GDM1 (cell line): Measurements from ENCODE around the gene TMEM59L.

Experiments
- DNase-seq: peaks from one replicate; lab custom pipeline; 2025; lab: John Stamatoyannopoulos, UW

The TMEM59L gene

DNA sequence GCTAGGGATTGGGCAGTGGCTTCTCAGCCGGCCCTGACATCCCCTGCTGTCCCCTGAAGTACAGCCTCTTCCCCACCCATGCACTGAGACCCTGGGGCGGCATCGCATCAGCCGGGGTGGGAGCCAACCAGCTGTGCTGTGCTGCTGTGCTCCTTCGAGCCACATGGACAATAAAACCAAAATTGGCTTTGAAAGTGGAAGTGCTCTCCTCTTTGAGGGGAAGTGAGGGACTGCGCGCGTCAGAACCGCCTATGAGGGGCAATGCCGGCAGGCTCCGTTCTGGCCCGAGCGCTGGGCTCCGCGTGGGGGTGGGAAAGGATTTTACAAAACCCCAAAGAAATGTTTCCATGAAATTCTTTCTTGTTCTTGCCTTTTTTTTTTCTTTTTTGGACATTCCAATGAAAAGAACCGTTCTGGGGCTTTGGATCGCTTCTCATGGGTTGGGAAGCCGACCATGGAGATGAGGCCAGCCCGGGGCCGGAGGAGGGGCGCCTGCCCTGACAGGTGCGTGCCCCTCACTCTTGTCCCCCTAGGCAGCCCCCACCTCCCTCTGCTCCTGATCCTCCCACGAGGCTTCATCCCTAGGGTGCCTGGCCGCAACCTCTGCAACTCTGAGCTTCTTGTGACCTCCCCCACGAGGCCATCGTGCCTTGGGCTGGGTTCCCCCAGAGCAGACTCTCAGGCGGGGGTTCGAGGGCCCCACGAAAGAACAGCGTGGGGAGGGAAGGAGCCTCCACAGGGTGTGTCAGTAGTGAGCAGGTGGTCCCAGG, 46.8 kb downstream of the TMEM59L start:
- peak; percentile 20 for DNase-seq

DNA sequence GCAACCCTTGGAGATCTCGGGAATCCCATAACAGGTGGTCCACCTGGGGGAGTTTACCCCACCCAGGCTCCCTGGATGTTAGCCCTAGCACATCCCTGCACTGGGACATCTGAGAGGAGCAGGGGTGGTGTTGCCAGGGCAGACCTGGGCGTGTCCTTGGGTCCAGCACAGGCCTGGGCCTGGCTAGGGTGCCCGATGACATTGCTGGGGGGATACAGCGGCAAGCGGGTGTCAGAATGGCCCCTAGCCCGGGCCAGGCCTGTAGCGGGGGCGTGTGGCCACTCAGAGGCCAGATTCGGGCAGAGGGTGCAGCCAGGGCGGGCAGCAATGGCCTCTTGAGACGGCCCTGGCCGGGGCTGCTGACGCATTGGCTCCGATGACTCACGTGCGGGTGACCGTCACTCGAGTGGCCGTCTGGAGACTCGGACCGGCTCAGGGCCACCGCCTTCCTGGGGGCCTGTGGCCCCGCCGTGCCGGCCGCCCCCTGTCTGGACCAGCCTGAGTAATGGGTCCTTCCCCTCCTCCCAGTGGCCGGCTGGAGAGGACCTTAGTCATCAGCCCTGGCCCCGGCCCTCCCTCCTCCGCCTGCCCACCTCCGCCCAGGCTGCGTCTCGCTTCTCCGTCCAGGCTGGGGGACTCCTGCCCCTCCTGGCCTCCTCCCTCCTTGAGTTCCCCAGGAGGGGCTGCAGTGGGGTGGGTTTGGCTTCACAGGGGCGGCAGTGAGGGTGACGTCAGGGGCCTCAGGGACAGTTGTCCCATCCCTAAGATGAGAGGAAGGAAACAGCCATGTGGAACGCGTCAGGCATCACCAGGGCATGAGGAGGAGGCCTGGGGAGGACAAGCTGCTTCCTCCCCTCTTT, 47.6 kb downstream of the TMEM59L start:
- no peak for DNase-seq

DNA sequence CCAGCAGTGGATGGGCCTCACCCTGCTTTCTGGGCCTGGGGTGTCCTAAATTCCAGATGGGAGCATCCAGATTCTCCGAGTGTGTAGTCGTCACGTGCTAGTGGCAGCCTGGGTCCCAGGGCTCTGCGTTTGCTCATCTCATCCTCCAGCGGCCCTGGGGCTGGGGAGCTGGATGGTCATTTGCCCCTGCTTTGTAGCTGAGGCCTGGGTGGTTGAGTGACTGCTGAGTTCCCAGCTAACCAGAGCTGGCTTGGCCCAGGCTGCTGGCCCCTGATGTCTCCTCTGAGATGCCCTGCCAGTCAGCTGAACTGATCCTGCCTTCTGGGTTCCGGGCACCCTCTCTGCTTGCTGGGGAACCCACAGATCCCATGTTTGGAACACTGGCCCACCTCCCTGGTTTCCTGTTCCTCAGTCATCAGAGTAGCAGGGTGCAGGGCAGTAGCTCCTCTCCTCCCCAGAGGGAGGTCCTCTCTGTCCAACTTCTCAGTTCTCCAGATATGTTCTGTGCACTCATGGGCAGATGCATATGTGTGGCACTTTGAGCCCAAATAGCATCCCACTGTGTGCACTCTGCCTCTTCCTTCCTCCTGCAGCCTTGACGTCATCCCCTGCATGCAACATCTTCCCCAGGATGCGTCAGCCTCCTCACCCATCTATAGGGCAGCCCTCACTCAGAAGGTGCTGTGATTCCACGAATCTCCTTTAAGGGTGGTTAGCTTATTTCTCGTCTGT, 48.4 kb downstream of the TMEM59L start:
- DNase-seq, result no peak

DNA sequence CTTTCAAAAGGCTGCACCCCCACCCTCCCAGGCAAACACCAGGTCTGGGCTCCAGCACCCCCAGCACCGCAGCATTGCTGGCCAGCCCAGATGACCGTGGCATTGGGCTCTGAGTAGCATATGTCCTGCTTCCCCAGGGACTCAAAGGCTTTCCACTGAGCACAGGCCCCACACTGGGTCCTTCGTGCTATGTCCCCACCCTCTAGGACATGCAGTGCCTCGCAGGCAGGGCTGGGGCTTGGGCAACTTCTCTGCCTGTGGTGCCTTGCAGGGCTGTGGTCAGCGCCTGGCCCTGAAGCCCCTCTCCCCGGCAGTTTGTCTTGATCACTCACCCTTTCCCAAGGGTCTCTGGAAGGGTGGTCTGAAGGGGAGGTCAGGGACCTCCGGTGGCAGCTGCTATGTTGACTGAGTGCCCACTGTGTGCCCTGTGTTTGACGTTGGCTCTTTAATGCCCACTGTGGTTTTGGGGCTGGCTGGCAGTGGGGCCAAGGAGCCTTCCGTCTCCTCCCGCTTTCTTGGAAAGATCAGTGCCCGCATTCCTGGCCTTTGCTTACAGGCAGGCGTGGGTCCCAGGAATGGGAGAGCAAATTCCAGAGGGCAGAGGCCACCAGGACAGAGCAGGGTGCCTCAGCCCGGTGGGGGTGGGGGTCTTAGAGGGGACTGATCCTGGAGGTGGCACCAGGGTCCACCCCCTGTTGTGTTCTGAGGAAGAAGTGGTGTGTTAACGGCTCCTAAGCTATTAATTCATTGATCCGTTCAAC, 50.5 kb downstream of the TMEM59L start:
- DNase-seq, result no peak

- DNase-seq, result no peak
Measured at GRCh38 chr19:18663940-18664530, 51.4 kb downstream of the TMEM59L start.

DNA sequence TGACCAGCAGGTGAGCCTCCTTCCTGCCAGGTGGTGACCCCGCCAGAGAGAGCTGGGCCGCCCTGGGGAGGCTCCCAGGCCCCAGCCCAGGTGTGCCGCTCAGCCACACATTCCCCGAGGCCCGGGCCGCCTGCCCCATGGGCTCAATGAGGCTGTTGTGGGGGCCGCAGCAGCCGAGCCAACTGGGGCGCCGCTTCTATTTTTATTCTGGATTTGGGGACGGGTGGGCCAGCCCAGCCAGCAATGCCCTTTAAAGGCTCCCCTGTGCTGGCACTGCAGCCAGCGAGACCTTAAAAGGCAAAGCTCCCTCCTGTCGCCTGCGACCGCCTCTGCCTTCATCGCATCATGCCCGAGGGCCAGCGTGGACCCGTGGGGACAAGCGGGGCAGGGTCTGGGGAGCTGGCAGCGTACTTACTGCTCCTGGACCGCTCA, 53.1 kb downstream of the TMEM59L start:
- no peak for DNase-seq

DNA sequence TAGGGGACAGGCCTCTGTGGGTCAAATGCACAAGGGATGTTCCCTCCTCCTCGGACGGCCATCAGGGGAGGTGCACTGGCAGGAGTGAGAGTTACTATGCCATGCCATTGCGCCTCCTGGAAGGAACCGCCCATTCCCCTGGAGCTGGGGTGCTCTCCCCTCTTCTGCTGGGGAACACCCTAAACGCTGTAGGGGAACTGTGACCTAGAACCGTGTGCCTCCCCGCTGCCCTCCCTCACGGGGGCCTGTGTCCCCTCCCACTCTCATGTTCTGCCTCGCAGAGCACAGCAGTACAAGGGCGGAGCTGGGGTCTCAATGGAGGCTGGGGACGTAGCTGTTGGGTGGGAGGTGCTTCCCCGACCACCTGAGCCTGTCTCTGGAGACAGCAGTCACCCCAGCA, 53.6 kb downstream of the TMEM59L start:
- DNase-seq, result no peak

DNA sequence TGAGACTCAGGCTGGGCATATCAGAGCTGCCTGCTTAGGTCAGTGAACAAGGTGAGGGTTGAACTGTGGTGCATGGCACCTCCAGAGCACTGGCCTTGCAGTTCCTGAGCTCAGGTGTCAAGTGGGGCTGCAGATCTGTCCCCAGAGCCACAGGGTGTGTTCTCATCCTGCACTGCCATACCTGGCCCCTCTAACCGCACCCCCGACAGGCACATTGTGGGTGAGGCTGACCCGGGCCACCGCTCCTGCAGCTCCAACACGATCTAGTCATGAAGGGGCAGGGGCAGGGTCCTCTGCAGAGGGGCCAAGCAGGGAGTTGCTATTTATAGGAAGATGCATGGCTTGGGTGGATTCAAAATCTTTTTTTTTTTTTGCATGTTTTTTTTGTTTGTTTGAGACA, 54.1 kb downstream of the TMEM59L start:
- no peak for DNase-seq

DNA sequence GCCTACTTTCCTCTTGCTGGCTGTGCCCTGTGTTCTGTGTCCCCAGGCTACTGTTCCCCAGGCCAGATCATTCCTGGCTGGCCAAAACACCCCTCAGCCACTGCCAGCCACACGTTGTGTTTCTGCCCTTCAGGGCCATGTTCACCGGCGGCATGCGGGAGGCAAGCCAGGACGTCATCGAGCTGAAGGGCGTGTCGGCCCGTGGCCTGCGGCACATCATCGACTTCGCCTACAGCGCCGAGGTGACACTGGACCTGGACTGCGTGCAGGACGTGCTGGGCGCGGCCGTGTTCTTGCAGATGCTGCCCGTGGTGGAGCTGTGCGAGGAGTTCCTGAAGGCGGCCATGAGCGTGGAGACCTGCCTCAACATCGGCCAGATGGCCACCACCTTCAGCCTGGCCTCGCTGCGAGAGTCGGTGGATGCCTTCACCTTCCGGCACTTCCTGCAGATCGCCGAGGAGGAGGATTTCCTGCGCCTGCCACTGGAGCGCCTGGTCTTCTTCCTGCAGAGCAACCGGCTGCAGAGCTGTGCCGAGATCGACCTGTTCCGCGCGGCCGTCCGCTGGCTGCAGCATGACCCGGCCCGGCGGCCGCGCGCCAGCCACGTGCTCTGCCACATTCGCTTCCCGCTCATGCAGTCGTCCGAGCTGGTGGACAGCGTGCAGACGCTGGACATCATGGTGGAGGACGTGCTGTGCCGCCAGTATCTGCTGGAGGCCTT, 55.0 kb downstream of the TMEM59L start:
- no peak for DNase-seq

GRCh38 chr19:18668252-18668631, 55.6 kb downstream of the TMEM59L start:
- no peak for DNase-seq

DNA sequence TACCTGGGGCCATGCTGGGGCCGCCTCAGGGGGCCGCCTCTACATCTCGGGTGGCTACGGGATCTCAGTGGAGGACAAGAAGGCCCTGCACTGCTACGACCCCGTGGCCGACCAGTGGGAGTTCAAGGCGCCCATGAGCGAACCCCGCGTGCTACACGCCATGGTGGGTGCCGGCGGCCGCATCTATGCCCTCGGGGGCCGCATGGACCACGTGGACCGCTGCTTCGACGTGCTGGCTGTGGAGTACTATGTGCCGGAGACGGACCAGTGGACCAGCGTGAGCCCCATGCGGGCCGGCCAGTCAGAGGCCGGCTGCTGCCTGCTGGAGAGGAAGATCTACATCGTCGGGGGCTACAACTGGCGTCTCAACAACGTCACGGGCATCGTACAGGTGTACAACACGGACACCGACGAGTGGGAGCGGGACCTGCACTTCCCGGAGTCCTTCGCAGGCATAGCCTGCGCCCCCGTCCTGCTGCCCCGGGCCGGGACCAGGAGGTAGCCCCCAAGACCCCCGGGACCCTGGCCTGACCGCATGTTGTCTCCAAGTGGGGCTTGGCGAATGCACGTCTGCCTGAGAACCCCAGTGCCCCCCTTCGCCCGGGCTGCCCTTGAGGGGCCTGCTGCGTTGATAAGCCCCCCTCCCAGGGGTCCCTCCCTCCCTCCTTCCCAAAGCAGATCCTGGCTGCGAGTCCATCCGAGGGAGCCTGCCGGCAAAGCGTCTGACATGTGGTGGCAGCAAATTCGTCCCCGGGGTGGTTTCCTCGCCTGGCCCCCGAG, 56.3 kb downstream of the TMEM59L start:
- no peak for DNase-seq

- no peak for DNase-seq
Measured at GRCh38 chr19:18669524-18669817, 56.8 kb downstream of the TMEM59L start.

- DNase-seq, result no peak
Measured at GRCh38 chr19:18669883-18670282, 57.2 kb downstream of the TMEM59L start.

DNA sequence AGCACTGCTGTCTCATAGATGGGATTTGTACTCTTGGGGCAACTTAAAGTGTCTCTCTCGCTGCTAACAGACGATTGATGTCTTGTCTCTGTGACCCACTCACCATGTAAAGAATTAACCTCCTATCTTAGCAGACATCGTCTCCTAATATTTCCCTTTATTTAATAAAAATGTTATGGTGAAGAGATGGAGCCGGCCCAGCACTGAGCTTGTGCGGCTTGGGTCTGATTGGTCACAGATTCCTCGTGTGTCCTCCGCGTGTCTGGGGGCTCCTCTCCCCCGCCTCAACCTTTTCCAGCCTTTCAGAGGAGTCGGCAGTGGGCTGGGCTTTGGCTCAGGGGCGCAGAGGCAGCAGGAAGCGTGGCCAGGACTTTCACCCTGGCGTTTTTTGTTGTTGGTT, 57.6 kb downstream of the TMEM59L start:
- DNase-seq, result no peak
